Endothelial cell (in vitro differentiated cells): ENCODE results near the gene DESI2. TPM values are rescaled to one million over a fixed set of nuclear protein-coding genes. Genes with fewer than 3 reads are reported as not detected.

Experiments used
- DNase-seq: peaks from one replicate; pipeline ENCODE4 v3.0.0; 2021; ENCODE audit warnings: low spot score
- H3K27ac Mint-ChIP-seq: one replicate; pipeline ENCODE4 v1.8.0; 2021; ENCODE audit warnings: mixed read lengths, inconsistent platforms; ENCODE audit not compliant: unreplicated experiment
- H3K27me3 Mint-ChIP-seq: one replicate; pipeline ENCODE4 v1.8.0; 2021; ENCODE audit warnings: mild to moderate bottlenecking, moderate library complexity, mixed read lengths, inconsistent platforms; ENCODE audit not compliant: unreplicated experiment
- H3K36me3 Mint-ChIP-seq: one replicate; pipeline ENCODE4 v1.8.0; 2021; ENCODE audit warnings: mild to moderate bottlenecking, low read depth, mixed read lengths, inconsistent platforms; ENCODE audit not compliant: unreplicated experiment
- H3K4me1 Mint-ChIP-seq: one replicate; pipeline ENCODE4 v1.8.0; 2021; ENCODE audit warnings: mild to moderate bottlenecking, mixed read lengths, inconsistent platforms; ENCODE audit not compliant: unreplicated experiment
- H3K4me3 Mint-ChIP-seq: one replicate; pipeline ENCODE4 v1.8.0; 2021; ENCODE audit warnings: mild to moderate bottlenecking, mixed read lengths, inconsistent platforms; ENCODE audit not compliant: unreplicated experiment
- H3K9me3 Mint-ChIP-seq: one replicate; pipeline ENCODE4 v1.8.0; 2021; ENCODE audit warnings: mixed read lengths, inconsistent platforms; ENCODE audit not compliant: unreplicated experiment
- CTCF ChIP-seq: fragments of 200-600 bp; sonication (generic); IDR thresholded peaks from one replicate; pipeline ENCODE4 v1.5.0; 2021; ENCODE audit warnings: antibody characterized with exemption; ENCODE audit not compliant: unreplicated experiment
- total RNA-seq: library from RNA; stranded (reverse); fragmentation: NEBNext Ultra II Directional; extraction: Animal tissue kit (Norgen Biotek cat#: 25700); gene quantifications from one replicate; pipeline ENCODE4 v1.2.1, GENCODE V29; 2021; ENCODE audit not compliant: unreplicated experiment

DESI2 gene
- total RNA-seq, 1 donor from 2014 or later, result 52.5 TPM

GRCh38 chr1:244634546-244634945, 18.4 kb upstream of the DESI2 start:
- Mint-ChIP-seq H3K27ac (no peak overlapping the region), H3K27me3 (no peaks in the 10 kb centered on the region), H3K36me3 (no peaks in the 10 kb centered on the region), H3K4me1 (no peaks in the 10 kb centered on the region), H3K9me3 (no peaks in the 10 kb centered on the region), H3K4me3 (no peak overlapping the region)
- TF ChIP-seq CTCF, result no peak
- DNase-seq, result no peak

- no peaks in the 10 kb centered on the region for H3K9me3 Mint-ChIP-seq
- H3K36me3 Mint-ChIP-seq, result no peaks in the 10 kb centered on the region
- H3K4me3 Mint-ChIP-seq, result no peak overlapping the region
- no peaks in the 10 kb centered on the region for H3K4me1 Mint-ChIP-seq
- no peak for TF ChIP-seq CTCF
- H3K27me3 Mint-ChIP-seq, result no peaks in the 10 kb centered on the region
- no peak overlapping the region for H3K27ac Mint-ChIP-seq
- no peak for DNase-seq
These were observed 16.3 kb upstream of the DESI2 start for GRCh38 chr1:244636488-244637259.

GRCh38 chr1:244639561-244639960, 13.4 kb upstream of the DESI2 start:
- TF ChIP-seq CTCF, result no peak
- H3K36me3 Mint-ChIP-seq, result no peaks in the 10 kb centered on the region
- no peaks in the 10 kb centered on the region for H3K4me1 Mint-ChIP-seq
- no peak overlapping the region for H3K4me3 Mint-ChIP-seq
- no peaks in the 10 kb centered on the region for H3K27me3 Mint-ChIP-seq
- DNase-seq, result no peak
- H3K27ac Mint-ChIP-seq, result no peak overlapping the region
- H3K9me3 Mint-ChIP-seq, result no peaks in the 10 kb centered on the region

GRCh38 chr1:244640917-244641316, 12.0 kb upstream of the DESI2 start:
- Mint-ChIP-seq H3K27ac (no peak overlapping the region), H3K4me1 (no peaks in the 10 kb centered on the region), H3K9me3 (no peaks in the 10 kb centered on the region), H3K4me3 (no peak overlapping the region), H3K36me3 (peaks cover 5% of the 10 kb centered on the region), H3K27me3 (peaks cover 1% of the 10 kb centered on the region)
- TF ChIP-seq CTCF, result no peak
- no peak for DNase-seq

GRCh38 chr1:244642526-244642925, 10.4 kb upstream of the DESI2 start:
- Mint-ChIP-seq H3K27me3 (peaks cover 1% of the 10 kb centered on the region), H3K27ac (no peak overlapping the region), H3K4me1 (no peaks in the 10 kb centered on the region), H3K4me3 (no peak overlapping the region), H3K9me3 (no peaks in the 10 kb centered on the region), H3K36me3 (peaks cover 8% of the 10 kb centered on the region)
- no peak for TF ChIP-seq CTCF
- DNase-seq, result no peak
